Fibroblast of skin of scalp (primary cell): ENCODE results near the gene RTP3.
"Not testable (repeated sequence)": the region's sequence is repeated elsewhere in the genome, so short reads cannot be mapped to it uniquely, and the experiment has no call there.

ENCODE experiments used
- DNase-seq: peaks from one replicate; pipeline ENCODE4 v3.0.0-alpha.2; 2013

The RTP3 gene

GRCh38 chr3:46519952-46520351 is 22.2 kb downstream of the RTP3 start:
- DNase-seq = no peak

DNA sequence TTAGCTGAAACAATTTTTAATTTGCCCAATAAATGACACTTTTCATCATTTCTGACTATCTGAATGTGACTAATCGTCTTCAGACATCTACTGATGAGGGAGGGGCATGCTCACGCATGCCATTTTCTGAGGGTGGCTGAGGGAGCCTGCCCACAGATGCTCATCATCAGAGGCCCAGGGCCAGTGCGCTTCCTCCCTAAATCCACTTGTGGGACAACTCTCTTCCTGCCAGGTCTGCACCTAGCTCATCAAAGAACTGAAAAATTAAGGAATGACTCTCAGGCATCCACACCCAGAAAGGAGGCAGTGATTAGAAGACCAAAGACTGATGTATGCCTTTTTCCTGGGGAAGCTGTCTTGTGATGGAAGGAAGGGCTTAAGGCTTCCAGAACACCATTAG is 22.8 kb downstream of the RTP3 start:
- DNase-seq = no peak

- DNase-seq = no peak
These were observed 23.3 kb downstream of the RTP3 start for GRCh38 chr3:46521096-46521495.

DNA sequence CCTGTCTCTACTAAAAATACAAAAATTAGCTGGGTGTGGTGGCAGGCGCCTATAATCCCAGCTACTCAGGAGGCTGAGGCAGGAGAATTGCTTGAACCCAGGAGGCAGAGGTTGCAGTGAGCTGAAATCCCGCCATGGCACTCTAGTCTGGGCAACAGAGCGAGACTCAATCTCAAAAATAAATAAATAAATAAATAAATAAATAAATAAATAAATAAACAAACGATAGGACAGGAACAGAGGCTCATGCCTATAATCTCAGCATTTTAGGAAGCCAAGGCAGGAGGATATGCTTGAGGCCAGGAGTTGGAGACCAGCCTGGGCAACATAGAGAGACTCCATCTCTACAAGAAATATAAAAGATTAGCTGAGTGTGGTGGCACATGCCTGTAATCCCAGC is 24.4 kb downstream of the RTP3 start:
- not testable (repeated sequence) for DNase-seq

DNA sequence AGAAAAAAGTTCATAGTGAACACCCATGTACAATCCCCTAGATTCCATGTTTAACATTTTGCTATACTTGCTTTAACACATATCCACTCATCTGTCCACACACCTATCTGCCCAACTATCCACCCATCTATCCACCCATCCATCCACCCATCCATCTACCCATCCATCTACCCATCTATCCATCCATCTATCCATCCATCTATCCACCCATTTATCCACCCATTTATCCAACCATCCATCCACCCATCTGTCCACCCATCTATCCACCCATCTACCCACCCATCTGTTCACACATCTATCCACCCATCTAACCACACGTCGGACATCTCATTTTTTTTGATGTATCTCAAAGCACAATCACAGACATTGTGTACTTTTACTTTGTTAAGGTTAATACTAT is 25.8 kb downstream of the RTP3 start:
- DNase-seq = no peak

GRCh38 chr3:46524008-46524407 is 26.2 kb downstream of the RTP3 start:
- DNase-seq = no peak

DNA sequence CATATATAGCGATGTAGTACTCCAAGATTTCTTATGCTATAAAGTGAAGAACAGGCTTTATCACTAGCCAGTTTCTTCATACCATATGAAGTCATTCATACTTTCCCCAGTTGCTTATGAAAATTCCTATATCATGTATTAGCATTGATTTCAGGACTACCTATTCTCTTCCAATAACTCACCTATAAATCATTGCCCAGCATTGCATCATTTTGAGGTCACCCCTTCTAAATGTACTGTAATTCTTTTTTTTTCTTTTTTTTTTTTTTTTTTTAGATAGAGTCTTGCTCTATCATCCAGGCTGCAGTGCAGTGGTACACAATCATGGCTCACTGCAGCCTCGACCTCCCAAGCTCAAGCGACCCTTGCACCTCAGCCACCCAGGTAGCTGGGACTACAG is 27.1 kb downstream of the RTP3 start:
- no peak for DNase-seq

GRCh38 chr3:46527239-46527638 is 29.5 kb downstream of the RTP3 start:
- no peak for DNase-seq

- DNase-seq = no peak
These were observed 35.3 kb downstream of the RTP3 start for GRCh38 chr3:46533091-46533490.

DNA sequence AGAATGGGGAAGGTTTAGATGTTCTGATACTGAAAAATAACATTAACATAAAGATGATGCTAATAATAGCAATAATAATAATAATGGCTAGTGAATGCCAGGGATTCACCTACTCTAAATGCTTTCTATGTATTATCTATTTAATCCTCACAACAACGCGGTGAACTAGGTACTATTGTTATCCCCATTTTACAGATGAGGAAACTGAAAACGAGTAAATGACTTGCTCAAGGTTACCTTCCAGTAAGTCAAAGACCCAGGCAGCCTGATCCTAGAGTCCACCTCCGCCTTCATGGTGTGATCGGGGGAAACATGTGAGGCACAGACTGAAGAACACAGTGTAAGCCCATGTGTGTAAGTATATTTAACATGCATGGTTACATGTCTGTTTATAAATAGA is 38.0 kb downstream of the RTP3 start:
- no peak for DNase-seq

DNA sequence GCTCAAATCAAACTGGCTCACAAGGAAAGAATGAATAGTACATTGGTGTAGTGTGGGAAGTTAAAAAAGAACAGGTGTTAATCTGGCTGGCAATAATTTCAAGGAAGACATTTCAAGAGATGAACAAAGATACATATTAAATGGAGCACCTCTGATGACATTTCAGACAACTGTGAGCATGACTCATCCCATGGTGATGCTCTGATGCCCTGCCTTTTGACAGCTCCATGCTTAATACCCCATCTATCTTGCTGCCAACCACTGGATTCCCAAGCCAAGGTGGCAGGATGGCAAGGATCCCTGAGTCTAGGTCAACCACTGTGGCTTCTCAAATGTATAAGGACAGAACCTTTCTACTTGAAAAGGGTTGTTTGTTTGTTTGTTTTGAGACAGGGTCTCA is 39.0 kb downstream of the RTP3 start:
- no peak for DNase-seq

GRCh38 chr3:46537316-46537715 is 39.5 kb downstream of the RTP3 start:
- DNase-seq = no peak

DNA sequence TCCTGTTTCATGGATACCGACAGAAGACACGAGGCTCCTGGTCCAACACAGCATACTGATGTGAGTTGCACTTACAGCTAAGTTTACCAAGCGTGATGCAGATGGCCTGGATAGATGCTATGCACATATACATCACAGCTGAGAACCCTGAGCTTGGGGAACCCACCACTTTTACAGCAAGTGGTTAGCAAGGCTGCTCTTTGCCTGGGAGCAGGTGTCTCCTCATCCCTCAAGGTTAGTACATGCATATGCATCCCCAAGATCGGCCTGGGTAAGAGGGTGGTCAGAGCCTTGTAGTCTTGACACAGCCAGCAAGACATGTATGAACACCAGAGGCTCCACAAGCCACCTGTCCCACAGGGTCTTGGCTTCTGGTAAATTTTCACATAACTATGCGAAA is 40.0 kb downstream of the RTP3 start:
- no peak for DNase-seq

GRCh38 chr3:46538425-46538802 is 40.6 kb downstream of the RTP3 start:
- not testable (repeated sequence) for DNase-seq

DNA sequence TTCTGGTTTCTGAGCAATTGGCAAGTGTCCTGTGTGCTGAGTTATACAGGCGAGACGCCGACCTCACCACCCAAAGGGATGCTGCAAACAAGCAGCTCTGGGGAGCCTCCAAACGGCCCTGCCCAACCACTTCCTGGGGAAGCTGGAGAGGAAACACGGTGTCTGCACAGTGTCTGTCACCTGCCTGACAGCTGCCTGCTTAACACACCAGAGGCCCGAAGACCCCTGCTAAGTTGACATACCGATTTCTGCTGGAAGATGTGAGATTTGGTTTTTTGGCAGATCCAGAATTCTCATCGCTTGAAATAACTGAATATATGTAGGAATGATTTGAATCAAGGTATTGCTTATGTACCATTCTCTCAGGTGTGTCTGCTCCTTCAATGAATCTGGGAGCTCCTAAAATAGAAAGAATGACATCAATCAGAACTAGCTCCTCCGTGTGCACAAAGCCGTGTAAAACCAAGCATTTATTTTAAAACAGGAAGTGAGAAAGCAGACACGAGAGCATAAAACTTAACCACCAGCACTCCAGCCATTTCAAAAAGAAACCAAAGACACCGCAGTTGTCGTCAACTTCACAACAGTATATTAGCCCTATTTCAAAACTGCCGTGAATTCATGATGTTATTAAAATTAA is 41.1 kb downstream of the RTP3 start:
- peak; percentile 63 for DNase-seq

DNA sequence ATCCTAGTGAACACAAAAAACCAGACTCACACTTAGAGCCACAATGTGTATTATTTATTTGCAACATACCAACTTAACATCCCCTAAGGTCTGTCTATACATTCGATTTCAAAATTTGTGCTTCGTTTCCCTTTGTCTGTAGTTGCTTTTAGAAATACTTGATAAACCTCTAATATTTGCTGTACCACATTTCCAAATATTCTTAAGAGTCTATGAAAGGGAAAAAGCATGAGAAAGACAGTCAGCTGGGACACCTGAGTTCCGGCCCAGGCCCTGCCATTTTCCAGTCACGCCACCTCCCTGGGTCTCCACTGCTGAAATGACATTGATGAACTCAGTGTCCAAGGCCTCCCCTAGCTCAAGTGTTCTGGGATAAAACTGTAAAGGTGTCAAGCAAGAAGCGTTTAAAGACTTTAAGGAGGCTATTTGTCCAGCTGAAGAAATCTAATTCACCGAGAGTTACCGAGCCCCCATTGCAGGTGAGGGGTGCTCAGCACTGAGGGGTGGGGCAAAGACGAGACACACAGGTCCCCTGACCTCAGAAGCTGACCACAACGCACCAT is 41.7 kb downstream of the RTP3 start:
- DNase-seq = no peak

DNA sequence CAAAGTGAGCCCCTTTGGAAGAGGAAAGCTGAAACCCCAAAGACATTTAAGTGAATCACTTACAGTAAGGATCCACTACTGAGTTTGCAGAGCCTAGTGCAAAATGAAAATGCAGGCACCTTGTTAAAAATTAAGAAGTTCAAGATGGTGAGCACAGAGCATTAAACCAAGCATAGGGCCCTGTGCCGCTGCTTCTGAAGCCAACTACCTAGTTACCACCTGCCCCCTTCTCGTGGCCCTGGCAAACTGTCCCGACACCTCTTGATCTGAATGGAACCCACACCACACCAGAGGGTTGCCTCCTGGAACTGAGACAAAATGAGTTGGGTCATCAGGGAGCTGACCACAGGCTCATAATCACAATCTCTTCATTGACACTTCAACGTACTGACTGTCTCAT is 42.8 kb downstream of the RTP3 start:
- DNase-seq = no peak

DNA sequence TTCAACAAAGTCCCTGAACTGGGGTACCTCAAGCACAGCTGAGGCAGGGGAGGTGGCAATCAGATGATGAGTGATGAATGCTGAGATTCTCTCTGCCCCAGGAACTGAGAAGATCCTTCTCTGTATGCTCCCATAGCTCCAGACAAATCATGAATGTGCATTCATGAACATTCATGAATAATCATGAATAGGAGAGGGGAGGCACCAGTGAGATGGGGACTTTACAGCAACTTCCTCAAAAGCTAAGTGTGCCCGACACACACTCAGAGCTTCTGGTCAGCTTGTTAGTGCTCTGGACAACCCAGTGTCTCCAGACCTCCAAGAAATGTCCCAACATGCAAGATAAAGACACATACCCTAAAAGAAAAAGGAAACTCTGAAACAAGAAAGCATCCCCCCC is 44.1 kb downstream of the RTP3 start:
- DNase-seq = no peak

DNA sequence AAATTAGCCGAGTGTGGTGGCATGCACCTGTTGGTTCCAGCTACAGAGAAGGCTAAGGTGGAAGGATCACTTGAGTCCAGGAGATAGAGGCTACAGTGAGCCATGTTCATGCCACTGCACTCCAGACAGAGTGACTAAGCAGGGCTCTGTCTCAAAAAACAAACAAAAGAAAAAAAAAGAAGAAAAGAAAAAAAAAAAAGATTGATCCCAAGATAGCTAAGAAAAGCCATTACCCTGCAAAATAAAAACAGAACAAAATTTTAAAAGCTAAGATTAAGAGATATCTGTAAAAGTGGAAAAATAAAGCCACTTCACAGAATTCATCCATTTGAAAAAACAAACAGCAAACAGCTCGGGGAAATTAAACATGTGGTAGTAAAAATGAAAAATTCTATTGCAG is 44.6 kb downstream of the RTP3 start:
- peak; percentile 12 for DNase-seq

DNA sequence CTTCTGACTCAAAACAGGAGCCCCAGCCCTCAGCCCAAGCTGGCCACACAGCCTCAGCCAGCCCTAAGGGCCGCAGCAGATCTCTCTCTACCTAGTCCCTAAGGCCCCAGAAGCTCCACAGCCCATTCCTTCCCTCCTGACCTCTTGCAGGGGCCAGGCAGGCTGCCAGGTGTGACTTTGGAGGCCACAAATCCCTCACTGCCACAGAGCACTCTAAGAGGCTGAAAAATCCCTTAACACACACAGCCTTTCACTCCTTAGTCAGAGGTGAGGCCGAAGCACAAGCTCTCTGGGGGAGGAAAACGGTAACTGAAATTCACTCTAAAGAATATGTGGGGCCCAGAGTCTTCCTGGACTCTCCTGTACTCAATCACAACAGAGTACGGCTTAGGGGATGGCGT is 45.0 kb downstream of the RTP3 start:
- DNase-seq = no peak

GRCh38 chr3:46544771-46545503 is 47.2 kb downstream of the RTP3 start:
- no peak for DNase-seq

GRCh38 chr3:46545818-46546630 is 48.2 kb downstream of the RTP3 start:
- DNase-seq = no peak

GRCh38 chr3:46546896-46547440 is 49.2 kb downstream of the RTP3 start:
- DNase-seq = no peak
